Stimulated activated CD8-positive, alpha-beta memory T cell treated with anti-CD3 and anti-CD28 coated beads, Interleukin-15, amount 100 ng/mL, for 48 hours (primary cell): ENCODE data around the gene GAN.

Source experiments
- DNase-seq, 2 donors: peaks; one replicate each; pipeline ENCODE4 v3.0.0-alpha.2; 2020; ENCODE audit warnings: low read depth in 2 of 2

Gene GAN

DNA sequence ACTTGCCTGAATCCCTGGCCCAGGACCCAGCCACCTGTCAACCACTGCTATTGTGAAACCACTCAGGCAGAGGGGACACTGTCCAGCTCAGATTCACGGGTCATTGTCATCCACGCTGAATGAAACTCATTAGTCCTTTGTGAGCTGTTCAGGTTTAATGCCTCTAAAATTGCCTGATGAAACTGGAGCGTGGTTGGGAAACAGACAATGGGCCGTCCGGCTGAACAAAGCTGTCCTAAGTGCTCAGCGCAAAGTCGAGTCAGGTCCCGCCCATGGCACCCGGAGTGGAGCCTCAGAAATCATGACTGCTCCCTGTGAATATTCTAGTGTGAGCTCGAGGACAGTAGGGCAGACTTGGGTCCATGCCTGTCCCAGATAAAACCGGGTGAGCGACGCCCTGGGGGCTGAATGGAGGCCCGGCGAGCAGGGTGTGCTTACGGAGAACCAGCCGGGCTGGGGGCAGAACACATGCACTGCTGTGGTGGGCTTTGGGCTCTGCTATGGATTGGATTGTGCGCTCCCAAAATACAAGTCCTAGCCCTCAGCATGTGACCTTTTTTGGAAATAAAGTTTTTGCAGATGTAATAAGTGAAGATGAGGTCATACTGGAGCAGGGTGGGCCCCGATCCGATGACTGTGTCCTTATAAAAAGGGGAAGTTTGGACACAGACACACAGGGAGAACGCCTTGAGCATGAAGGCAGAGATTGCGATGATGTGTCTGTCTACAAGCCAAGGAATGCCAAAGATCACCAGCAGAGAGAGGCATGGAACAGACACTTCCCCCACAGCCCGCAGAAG lies 117.0 kb downstream of the GAN start:
- no peak for DNase-seq

DNA sequence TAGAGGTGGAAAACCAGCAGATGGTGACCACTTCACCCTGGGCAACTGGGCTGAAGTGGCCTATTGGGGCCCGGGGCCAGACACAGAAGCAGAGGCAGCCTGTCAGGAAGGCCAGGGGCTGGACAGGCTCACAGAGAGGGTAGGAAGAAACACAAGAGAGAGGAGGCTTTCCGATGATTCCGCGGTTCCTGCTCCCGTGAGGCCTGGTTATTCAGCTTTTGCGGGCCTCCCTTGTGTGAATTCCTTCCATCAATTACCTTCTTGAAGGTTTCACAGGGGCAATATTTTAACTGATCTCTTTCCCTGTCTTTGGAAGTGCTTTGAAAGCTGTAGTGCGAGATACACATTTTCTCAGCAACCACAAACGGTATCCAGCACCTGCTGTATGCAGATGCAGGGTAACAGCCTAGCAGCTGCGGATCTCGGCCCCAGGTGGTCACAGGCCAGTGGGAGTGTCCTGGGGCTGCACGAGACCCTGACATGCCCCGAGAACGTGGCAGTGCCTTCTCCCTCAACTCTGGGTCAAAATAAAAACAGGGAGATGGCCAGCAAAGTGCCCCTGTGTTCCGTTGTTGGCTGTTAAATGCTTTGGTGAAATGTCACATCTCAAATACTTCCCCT lies 118.3 kb downstream of the GAN start:
- no peak for DNase-seq

DNA sequence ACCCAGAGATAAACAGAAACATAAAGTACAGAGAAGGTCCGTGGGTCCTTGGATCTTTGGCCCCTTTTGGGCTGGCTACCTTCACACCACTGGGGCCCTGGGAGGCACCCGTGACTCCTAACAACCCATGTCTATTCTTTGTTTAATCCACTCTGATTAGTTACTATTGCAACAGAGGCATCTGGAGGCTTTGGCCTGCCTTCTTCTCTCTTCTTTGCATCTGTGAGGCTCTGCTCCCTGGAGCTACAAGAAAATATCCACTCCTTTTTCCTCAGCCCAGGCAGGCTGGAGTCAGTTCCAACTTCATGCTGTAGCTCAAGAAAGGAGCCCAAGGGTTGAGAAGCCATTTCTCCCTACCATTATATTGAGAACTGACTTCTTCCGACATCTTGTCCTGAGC lies 120.3 kb downstream of the GAN start:
- DNase-seq, result no peak

DNA sequence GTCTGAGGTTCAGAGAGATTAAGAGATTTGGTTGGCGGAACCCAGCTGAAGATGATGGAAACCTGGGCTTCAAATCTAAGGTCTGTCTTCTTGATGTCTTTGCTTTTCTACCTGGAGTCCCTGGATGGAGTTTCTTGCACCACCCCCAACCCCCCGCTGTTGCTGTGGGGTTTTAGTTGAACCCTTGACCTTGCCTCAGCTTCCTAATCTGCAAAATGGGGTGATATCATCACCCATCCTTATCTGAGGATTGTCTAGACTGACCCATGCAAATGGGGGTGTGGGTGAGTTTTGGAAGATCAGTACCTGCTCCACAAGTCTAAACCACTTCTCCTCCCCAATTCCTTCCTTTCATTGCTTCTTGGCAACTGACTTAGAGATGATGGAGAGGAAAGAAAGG lies 120.8 kb downstream of the GAN start:
- DNase-seq, result no peak

DNA sequence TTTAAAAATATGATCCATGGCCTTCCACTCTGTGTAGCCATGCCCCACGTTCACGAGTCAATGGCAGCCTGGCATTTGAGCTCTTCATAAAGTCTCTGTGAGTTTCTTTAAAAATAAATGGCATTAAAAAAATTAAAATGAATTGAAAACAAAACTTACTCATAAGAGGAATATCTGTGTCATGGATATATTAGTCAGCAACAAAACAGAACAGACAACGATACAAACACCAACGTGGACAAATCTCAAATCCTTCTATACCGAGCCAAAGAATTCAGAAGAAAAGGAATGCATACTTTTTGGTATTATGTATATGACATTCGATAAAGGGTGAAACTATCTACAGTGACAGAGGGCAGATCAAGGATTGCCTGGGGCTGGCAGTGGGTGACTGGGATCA lies 121.6 kb downstream of the GAN start:
- no peak for DNase-seq

DNA sequence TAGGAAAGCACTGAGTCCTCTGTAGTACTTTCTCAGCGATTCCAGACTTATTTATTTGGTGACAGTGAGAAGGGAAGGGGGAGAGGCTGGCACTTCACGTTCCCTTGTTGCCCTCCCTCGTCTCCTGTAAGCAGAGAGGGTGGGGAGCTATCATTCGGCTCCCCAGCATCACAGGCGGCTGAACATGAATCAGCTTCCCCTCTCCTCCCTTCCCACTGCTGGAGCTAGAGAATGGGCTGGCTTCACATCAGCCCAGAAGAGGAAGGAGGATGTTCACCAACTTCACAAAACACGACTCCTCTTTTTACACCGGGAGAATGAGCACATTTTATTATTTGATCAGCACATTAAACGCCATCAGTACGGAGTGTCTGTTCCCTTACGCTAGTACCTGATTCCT lies 123.1 kb downstream of the GAN start:
- no peak for DNase-seq
